ENCODE results near the gene C5orf46.
"Not testable (repeated sequence)": the region's sequence is repeated elsewhere in the genome, so short reads cannot be mapped to it uniquely, and the experiment has no call there.

Gene C5orf46

DNA sequence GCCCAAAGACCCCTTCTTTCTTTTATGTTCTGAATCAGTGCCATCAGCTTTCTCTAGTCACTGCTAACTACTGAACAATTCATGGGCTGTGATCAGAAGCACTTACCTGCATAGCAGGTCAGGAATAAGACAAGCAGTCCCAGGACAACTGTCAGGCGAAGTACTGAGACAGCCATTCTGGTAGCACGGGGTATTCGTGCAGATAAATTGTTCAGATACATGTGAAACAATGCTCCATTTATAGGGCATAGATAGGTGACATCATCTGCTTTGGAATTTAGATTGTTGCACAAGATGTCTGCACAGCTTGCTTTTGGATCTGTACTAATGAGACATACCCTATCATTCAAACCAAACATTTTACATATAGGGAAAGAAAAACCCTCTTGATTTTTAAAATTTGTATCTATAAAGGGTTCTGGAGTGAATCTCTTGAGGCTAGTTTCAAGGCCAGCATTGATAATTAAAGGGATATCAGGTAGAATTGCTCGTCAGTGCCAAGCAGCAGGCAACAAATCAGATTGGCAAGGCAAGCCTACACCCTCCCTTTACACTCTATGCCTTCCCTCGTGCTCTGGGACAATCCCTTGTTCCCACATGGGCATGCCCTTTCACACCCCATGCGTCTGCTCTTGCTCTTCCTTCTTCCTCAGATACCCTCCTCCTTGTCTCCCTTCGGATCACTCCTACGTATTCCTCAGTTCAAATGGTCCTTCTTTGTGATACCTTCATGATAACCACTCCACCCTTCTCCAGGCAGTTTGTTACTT is at the start of gene C5orf46:
C5orf46 (minus strand) TSS at position 213 of the 770 bp plus-strand sequence; CDS start at position 176, 37 bp downstream.
- DNase-seq = no peak

DNA sequence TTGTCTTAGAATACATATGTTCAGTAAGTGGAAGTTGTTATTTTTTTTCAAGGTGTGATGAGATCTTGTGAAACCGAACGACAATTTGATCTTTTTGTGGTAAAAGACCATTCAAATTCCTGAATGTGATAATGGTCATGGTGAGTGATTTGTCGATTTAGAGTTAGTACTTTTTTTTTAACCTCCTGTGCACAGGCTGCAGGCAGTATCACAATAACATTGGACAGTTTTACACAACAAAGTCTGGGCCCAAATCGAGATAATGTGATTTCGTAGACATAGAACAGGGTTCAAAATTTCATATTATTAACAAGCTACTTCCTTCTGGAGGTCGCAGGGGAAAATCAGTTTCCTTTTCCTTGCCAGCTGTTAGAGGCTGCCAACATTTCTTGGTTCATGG is 48.6 kb upstream of the C5orf46 start:
- DNase-seq = no peak

DNA sequence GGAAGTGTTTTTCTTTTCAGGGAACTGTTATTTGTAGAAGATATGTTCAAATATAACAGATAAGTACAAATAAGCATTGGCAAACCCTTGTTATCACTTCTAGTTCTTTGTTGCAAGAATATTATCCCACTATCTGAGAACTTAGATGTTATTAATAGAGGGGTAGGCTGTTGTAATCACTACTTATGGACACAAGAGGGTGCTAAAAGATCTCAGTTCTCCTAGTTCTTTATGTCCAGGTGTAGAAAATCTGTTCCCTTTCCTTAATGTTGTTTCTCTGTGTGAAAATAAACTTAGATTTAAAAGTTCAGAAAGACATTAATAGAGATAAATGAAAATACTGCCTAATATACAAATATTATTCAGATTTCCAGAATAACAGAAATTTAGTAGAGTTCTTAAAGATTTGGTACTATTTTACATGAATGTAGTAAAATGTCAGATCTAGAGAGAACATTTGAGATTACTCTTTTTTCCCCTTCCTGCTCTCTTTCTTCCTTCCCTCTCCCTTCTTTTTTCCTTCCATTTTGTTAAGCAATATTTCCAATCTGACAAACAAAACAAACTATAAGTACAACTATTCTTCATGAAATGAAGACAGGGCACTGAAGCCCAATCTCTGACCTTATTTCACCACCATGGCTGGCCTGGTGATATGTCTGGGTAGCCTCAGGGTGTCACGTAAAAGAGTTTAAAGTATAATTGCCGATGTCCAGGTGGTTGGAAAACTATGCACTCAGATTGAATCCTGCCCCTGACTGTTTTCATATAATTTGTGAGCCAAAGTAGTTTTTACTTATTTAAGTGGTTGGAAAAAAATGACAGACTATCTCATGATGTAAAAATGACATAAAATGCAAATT is 43.6 kb upstream of the C5orf46 start:
- DNase-seq = no peak

DNA sequence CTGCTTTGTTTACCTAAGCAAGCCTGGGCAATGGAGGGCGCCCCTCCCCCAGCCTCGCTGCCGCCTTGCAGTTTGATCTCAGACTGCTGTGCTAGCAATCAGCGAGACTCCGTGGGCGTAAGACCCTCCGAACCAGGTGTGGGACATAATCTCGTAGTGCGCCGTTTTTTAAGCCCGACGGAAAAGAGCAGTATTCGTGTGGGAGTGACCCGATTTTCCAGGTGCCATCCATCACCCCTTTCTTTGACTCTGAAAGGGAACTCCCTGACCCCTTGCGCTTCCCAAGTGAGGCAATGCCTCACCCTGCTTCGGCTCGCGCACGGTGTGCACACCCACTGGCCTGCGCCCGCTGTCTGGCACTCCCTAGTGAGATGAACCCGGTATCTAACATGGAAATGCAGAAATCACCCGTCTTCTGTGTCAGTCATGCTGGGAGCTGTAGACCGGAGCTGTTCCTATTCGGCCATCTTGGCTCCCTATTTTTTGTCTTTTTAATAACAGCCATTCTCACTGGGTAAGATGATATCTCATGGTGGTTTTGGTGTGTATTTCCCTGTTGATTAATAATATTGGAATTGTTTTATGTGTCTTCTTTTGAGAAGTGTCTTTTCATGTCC is 40.4 kb upstream of the C5orf46 start:
- not testable (repeated sequence) for DNase-seq

DNA sequence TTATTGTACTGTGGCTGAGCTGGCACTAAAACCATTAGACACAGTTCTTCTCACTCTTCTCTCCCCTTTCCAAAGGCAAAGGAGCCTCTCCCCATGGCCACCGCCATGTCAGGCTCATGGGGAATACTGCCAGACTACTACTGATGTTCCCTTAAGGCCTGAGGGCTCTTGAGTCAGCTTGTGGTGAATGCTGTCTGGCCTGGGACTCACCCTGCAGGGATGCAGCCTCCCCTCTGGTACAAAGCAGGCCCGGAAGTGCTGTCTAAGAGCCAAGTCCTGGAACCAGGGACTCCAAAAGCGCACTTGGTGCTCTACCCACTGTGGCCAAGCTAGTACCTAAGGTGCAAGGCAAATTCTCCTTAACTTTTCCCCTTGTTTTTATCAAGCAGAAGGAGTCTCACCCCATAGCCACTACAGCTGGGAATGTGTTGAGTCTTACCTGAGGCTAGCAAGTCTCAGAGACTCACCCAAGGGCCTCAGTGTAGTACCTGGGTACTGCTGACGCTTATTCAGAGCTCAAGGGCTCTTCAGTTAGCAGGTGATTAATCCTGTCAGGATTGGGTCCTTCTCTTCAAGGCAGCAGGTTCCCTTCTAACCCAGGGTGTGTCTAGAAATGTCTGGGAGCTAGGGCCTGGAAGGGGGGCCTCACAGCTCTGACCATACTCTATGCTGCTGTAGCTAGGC is 33.2 kb upstream of the C5orf46 start:
- DNase-seq = no peak

DNA sequence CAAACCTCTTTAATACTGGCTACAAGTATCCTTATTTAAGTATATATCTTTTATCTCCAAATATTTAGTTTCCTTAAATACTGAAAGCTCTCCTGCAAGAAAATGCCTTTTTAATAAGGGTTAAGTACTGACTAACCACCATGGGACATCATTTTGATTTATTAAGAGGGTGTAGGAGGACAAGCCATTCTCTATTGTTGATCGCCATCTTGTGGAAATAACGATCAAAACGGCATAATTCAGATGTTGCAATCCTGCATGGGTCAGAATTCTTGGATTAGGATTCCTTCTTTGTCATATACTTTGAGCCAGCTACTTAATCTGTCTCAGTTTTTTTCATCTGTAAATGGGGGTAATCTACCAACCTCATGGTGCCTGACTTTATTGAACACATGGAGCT is 28.7 kb upstream of the C5orf46 start:
- no peak for DNase-seq

DNA sequence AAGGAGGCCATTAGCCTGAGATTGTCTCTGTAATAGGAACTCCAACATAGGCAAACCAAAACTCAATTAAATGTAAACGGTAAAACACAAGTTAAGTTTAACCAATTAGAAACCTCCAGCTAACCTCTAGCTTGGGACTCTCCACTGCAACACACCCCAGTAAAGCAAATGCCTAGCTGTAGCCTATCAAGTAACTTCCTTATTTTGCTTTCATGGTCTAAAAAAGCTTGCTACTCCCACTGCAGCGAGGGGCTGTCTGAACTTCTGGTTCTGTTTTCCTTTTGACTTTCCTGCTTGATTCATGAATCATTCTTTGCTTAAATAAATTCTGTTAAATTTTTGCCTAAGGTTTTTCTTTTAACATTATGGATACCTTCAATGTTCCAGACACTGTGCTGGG is 24.4 kb upstream of the C5orf46 start:
- DNase-seq = no peak

DNA sequence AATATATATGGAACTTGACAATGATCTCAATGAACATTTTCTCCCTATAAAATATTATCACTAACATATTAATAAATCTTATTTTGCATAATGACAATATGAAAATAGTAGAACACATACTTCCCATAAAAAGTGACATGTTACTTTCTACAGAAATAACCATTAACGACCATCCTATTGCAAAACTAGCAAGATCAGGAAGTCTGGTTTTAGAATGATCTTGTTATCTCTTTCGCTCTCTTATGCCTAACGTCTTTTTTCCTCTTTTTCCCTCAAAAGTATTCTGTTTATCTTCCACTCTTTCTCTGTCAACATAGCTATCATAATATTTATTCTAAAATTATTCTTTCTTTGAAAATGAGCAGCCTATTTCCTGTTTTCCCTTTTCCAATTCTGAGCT is 21.6 kb upstream of the C5orf46 start:
- DNase-seq = no peak

DNA sequence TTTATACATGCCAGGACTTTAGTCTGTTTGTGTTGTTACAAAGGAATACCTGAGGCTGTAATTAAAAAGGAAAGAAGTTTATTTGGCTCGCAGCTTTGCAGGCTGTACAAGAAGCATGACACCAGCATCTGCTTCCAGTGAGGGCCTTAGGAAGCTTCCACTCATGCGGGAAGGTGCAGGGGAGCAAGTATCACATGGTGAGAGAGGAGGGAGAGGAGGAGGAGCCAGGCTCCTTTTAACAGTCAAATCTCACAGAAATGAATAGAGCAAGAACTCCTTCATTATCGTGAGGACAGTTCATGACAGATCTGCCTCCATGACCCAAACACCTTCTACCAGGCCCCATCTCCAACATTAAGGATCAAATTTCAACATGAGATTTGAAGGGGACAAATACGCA is 18.7 kb upstream of the C5orf46 start:
- no peak for DNase-seq

DNA sequence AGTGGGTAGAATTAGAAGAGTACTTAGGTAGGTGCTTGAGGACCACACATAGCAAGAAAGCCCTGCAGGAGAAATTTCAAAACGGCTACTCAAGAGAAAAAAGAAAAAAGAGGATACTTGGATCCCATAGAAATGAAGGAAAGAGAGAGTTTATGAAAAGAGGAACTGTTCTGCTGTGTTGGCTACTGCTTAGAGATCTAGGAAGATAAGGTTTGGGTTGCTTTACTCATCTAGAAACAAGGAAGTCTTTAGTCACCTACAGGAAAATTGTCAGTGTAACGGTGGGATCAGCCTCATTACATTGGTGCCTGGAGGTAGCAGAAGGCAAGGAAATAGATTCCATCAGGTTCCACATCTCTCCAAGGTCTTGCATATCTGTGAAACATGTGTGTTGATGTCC is 14.8 kb upstream of the C5orf46 start:
- no peak for DNase-seq

DNA sequence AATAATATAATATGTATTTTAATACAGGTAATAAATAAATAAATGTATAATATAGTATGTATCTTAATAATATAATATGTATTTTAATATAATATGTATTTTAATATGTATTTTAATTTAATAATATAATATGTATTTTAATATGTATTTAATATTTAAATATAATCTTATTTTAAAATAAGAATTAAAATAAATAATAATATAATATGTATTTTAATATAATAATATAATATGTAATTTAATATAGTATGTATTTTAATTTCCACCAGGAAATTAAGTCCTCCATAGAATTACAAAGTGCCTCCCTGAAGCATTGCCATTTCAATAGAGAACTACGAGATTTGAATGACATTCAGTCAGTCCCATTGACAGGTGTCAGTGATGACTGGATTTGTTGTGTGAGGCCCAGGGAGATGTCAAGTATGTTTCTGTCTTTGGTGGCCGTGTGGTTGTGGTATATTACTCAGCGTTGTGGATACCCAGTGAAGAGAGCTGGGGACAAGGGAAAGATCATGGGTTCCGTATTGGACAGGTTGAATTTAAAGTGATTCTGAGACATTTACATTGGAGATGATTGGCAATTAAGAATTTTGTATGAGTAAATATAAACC is 14.2 kb upstream of the C5orf46 start:
- DNase-seq = no peak

DNA sequence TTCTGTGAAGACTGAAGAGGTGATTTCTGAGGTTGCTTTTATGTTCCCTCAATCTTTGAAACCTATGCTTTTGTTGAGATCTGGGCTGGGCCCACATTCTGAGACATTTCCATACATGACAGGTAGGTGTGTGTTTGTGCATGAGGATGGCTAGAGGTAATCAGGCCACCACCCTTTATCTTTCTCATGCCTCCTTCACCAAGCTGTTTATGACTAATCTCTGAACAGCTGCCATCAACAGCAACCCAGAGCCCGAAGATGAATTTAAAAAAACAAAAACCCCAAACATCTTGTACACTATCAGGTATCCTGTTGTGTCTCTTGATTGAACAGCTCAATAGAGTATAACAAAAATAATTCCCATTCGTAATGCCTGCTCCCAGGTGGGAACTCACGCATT is 12.6 kb upstream of the C5orf46 start:
- no peak for DNase-seq

DNA sequence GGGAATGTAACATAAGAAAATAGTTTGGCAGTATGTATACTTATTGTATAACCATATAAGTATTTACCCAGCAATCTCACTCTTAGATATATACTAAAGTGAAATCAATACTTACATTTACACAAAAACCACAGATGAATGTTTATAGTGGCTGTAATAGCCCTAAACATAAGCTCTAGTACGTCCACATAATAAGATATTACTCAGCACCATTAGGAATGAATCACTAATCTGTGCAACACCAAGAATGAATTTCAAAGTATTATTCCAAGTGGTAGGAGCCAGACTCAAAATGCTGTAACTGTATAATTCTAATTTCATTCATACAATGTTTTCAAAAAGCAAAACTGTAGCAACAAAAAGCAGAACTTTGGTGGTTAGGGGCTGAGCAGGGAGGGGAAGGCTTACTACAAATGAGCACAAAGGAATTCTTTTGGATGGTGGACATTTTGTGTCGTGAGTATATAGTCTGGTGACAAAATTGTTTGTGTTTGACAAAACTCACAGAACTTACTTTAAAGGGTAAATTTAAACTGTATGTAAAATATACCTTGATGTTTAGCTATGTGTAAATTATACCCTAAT is 11.9 kb upstream of the C5orf46 start:
- no peak for DNase-seq

DNA sequence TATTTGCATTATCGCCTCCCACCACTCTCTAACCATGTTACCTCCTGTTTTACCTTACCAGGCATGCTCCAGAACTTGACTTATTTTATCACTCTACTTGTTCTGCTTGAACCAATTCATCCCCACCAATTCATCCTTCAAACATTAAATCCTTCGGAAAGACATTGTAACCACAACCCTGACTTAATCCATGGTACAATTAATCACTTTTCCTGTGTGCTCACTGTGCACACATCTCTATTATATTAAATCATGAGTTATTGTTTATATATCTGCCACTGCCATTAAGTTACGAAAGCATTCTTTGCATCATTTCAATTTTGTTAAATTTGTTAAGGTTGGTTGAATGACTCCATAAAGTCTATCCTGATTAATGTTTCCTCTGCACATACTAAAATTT is 7.4 kb upstream of the C5orf46 start:
- no peak for DNase-seq

DNA sequence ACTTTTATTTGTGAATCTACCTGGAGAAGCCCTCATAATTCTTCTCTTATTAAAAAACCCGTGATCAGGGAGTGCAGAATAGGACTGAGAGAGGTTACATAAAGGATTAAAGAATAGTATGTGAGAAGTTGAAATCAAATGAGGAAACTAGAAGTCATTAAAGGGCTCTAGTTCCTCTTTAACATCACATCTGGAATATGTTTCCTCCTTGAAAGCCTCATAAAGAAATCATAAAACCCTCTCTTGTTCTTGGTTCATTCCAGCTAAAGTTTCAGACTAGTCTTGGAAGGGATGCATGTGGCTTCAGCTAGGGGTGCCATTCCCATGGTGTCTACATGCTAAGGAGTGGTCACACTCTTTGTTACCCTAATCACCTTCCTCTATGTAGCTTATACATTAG is 5.7 kb upstream of the C5orf46 start:
- DNase-seq = no peak

DNA sequence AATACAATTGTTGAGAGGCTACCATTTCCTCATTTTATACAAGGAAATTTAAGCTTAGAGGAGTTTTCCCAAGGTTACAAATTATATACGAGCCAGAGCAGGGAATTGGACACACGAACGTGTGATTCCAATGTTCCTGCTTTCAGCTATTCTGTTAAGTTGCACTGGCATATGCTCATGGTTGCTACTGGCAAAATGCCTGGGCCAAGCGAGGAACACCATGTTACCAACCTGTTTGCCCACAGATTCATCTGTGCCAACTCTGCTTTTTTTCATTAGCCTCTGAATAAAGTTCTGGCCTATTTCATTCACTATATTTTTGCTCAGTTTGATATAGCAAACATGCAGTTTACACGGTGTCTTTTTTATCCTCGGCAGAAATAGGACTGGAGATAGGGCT is 5.1 kb upstream of the C5orf46 start:
- no peak for DNase-seq

DNA sequence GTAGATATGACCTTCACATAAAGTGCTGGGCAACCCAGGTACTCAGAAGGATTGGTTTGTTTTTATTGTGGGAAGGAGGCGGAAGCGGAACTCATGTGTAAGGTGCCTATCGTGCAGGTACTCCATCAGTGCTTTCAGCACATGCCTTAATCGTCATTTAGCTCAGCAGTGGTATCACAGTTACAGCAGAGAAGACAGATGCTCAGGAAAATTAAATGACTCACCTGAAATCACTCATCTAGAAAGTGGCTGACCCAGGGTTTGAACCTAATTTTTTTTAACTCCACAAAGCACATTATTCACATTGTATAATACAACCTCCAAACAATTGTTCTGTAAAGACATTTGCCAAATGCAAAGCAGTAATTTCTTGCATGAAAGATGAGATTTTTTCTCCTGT is 2.2 kb downstream of the C5orf46 start:
- no peak for DNase-seq

DNA sequence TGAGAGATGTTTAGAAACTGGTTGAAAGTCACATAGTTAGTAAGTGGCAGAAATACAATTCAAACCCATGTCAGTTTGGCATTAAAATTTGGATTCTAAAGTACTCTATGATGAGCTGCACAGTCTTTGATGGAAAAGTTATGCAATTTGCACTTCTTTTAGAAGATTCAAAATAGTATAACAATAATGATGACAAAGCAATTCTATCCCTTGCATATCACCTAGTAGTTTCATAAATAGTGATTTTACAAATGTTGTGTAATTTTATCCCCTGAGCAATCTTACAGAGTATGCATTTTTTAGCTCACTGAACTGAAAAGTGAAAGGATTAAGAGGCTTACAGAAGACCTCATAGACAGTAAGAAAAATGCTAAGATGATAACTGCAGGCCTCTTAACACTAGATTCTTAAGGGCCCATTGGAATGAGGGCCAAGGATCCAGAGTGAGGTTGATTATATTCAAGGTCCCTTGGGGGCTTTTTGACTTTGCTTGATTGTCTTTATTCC is 3.7 kb downstream of the C5orf46 start:
- DNase-seq = no peak

DNA sequence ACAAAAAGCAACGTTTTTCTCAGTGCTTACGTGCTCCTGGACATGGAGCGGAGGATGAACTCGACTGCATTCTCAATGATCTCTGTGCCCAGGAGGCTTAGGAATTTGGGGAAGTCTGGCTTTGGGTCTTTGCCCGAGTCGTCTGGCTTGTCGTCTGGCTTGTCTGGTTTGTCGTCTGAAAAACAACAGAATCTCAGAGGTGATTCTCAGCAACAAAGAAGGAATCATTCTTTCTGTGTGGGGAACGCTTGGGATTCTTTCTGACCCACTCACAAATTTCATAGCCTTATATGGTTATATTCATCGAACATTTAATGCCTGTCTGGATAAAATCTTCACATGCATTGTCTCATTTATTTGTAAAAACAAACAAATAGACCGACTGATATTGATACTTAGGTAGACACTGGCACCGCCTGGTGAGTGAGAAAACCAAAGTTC is 4.7 kb downstream of the C5orf46 start:
- DNase-seq = no peak

DNA sequence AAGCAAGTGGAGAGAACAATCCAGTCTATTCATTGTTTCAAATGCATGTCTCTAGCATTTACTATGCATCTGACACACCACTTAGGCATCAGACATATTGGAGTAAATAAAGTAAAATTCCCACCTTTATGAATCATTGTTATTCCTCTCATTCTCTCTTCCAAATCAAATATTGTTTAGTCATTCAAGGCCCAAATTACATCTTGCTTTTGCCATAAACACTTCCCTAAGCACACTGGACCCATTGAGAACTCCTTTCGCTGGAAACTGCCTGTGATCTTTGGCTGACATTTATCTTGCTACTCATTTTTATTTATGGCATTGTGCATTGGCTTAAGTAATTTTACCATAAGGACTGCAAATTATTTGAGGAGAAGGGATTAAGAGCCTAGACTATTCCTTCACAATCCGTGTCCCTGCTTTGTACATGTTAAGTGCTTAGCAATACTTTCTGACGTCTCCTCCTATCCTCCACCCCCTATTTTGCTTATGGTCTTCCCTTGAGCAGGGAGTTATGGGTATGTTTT is 7.4 kb downstream of the C5orf46 start:
- DNase-seq = no peak

DNA sequence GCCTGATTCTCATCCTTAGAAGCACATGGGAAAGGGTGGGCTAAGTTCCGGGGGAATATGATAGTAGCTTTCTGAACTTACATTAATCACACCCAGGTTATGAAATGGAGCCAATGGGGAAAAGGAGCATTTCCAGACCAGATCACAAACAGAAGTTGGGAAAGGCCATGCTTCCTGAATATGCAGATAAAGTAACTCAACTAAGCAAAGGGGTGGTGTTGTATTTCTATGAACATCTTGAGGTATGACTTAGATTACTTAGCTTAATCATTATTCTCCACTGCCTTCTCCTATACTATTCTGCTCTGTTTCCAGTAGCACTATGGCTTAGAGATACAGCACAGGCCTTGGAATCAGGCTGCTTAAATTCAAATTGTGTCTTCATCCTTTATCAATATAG is 10.5 kb downstream of the C5orf46 start:
- no peak for DNase-seq

DNA sequence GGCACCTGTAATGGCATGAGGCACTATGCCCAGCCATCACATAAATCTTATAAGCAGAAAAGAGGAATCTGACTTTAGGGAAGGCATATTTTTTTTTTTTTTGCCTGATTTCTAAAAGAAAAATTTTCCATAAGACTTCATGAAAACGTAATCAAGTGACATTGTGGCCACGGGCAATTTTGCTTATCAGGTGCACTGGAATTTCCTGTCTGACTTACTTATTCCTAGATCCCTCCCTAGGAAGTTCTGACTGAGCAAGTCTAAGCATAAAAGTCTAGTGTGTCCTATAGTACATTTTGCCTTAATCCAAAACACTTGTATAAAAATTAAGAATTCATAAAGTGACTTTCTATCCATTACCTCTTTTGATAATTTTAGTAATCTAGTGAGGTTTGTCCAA is 12.5 kb downstream of the C5orf46 start:
- no peak for DNase-seq
